ENCODE data around the gene NAA40. TPM values are rescaled to one million over a fixed set of nuclear protein-coding genes. Genes with fewer than 3 reads are reported as not detected.

Gene NAA40
- total and polyA plus RNA-seq, 2 experiments from 2014 or later = 10.1 to 24.6 TPM

- Histone ChIP-seq H3K4me3 (no peak overlapping the region), H3K36me3 (ENCODE audit: insufficient read depth) (peaks cover 12% of the 10 kb centered on the region; the same call in 1 of the 2 replicates), H3K79me2 (replicated peaks; ENCODE audit: insufficient read depth) (peaks cover 36% of the 10 kb centered on the region), H3K4me2 (no peak overlapping the region), H3K27me3 (ENCODE audit: insufficient read depth) (no peaks in the 10 kb centered on the region), H2AFZ (no peak overlapping the region), H3K4me1 (ENCODE audit: insufficient read depth) (peaks cover 9% of the 10 kb centered on the region; the same call in 1 of the 2 replicates), H3K9me2 (ENCODE audit: insufficient read depth) (no peaks in the 10 kb centered on the region), H4K20me1 (replicated peaks; ENCODE audit: insufficient read depth) (peaks cover 23% of the 10 kb centered on the region), H3K27ac (ENCODE audit: low read depth) (no peak overlapping the region), H3F3A (replicated peaks; ENCODE audit: low read depth) (peaks cover 28% of the 10 kb centered on the region)
- no peak overlapping the region for H3K27ac Mint-ChIP-seq
- H3K4me3 Mint-ChIP-seq = no peak overlapping the region
- H3K4me1 Mint-ChIP-seq = peaks cover 13% of the 10 kb centered on the region
- H3K9me3 Mint-ChIP-seq = no peaks in the 10 kb centered on the region; the same call in 2 of the 3 replicates
- no peak for TF ChIP-seq CREB1 (CRISPR knock-in tag; IDR thresholded peaks at IDR 0.05; ENCODE audit: low read depth)
- no peak for TF ChIP-seq JUNB (IDR thresholded peaks at IDR 0.05; ENCODE audit: unreplicated experiment)
- no peak for TF ChIP-seq ZNF114 (CRISPR knock-in tag; IDR thresholded peaks at IDR 0.05)
- TF ChIP-seq EZH2phosphoT487 (IDR thresholded peaks at IDR 0.05; ENCODE audit: unreplicated experiment) = no peak
- no peak for TF ChIP-seq CTCF (conservative IDR thresholded peaks at IDR 0.05; ENCODE audit: low read depth in 2 of 2)
- no peak for TF ChIP-seq REST (IDR thresholded peaks at IDR 0.05; ENCODE audit: unreplicated experiment)
- TF ChIP-seq NANOG (IDR thresholded peaks at IDR 0.05; ENCODE audit: borderline replicate concordance) = no peak
- TF ChIP-seq STAT1 (IDR thresholded peaks at IDR 0.05; ENCODE audit: unreplicated experiment) = no peak
- no peak for TF ChIP-seq POLR2AphosphoS5 (IDR thresholded peaks at IDR 0.05; ENCODE audit: low read depth)
- no peak for TF ChIP-seq EZH2 (IDR thresholded peaks at IDR 0.05; ENCODE audit: low read depth, unreplicated experiment)
- no peak for TF ChIP-seq ZNF331 (CRISPR knock-in tag; IDR thresholded peaks at IDR 0.05; ENCODE audit: low read depth)
- no peak for TF ChIP-seq ZNF462 (CRISPR knock-in tag; IDR thresholded peaks at IDR 0.05)
- TF ChIP-seq ETS1 (IDR thresholded peaks at IDR 0.05) = no peak
- H3K27me3 Mint-ChIP-seq (ENCODE audit: insufficient read depth, low read depth, poor library complexity) = peaks cover 10% of the 10 kb centered on the region
- ATAC-seq (no peak), DNase-seq (ENCODE audit: low spot score) (no peak)
- peaks cover 80% of the 10 kb centered on the region for H3K36me3 Mint-ChIP-seq (ENCODE audit: low read depth)
These were observed 52.8 kb downstream of the NAA40 start for GRCh38 chr11:63991558-63991957.

All from GM23338 (cell line).